DND-41 (cell line): ENCODE measurements around the gene TMEM175.

Experiments
- ATAC-seq: fragments of 200-7000 bp; cut with Tn5 transposase; 3 replicates; pipeline ENCODE4 v1.9.1; 2021; ENCODE audit warnings: low read depth; ENCODE audit not compliant: insufficient read depth
- DNase-seq: peaks from one replicate; pipeline ENCODE4 v3.0.0-alpha.2; 2020
- H2AFZ ChIP-seq: 2 replicates; pipeline ENCODE4 v1.6.0; 2012; ENCODE audit warnings: low read depth, low read length
- H3K27ac ChIP-seq: 2 replicates; pipeline ENCODE4 v1.5.1; 2012; ENCODE audit warnings: low read length, inconsistent platforms
- H3K27me3 ChIP-seq: fragments of 200-600 bp; sonication (generic); 2 replicates; pipeline ENCODE4 v1.6.0; 2012; ENCODE audit warnings: low read length, mild to moderate bottlenecking, inconsistent platforms; ENCODE audit not compliant: insufficient read depth, poor library complexity
- H3K36me3 ChIP-seq: 2 replicates; pipeline ENCODE4 v1.5.1; 2012; ENCODE audit warnings: low read length, inconsistent platforms; ENCODE audit not compliant: insufficient read depth
- H3K4me1 ChIP-seq: 2 replicates; pipeline ENCODE4 v1.5.1; 2012; ENCODE audit warnings: mild to moderate bottlenecking, low read length; ENCODE audit not compliant: insufficient read depth
- H3K4me2 ChIP-seq: 2 replicates; pipeline ENCODE4 v1.6.0; 2012; ENCODE audit warnings: mild to moderate bottlenecking, moderate library complexity, low read length, inconsistent platforms; ENCODE audit not compliant: insufficient read depth
- H3K4me3 ChIP-seq, 2 experiments: fragments of 200-600 bp in 1 of 2; shearing (Covaris generic) in 1 of 2; 2 replicates each; pipeline ENCODE4 v1.5.1; 2012 to 2016; ENCODE audit warnings: inconsistent platforms in 2 of 2, low read length in 2 of 2, mild to moderate bottlenecking in 2 of 2, low read depth in 1 of 2, moderate library complexity in 1 of 2
- H3K79me2 ChIP-seq: 2 replicates; pipeline ENCODE4 v1.6.0; 2012; ENCODE audit warnings: low read length, inconsistent platforms; ENCODE audit not compliant: insufficient read depth
- H3K9ac ChIP-seq: 2 replicates; pipeline ENCODE4 v1.6.0; 2012; ENCODE audit warnings: low read depth, mild to moderate bottlenecking, inconsistent platforms, low read length, moderate library complexity
- H3K9me3 ChIP-seq: 2 replicates; pipeline ENCODE4 v1.5.1; 2012; ENCODE audit warnings: low read length, moderate library complexity, mild to moderate bottlenecking, inconsistent platforms; ENCODE audit not compliant: insufficient read depth, severe bottlenecking
- H4K20me1 ChIP-seq: 2 replicates; pipeline ENCODE4 v1.6.0; 2012; ENCODE audit warnings: low read length; ENCODE audit not compliant: insufficient read depth
- EZH2 ChIP-seq: IDR thresholded peaks from 3 replicates; pipeline ENCODE4 v1.6.1; 2012; ENCODE audit warnings: borderline replicate concordance, low read depth, mild to moderate bottlenecking, moderate library complexity, low read length, inconsistent platforms; ENCODE audit not compliant: severe bottlenecking
- TF ChIP-seq, protein P1 (sequence below): IDR thresholded peaks from 2 replicates; pipeline ENCODE4 v1.5.1; 2012; ENCODE audit warnings: borderline replicate concordance, low read length, moderate library complexity, mild to moderate bottlenecking; ENCODE audit not compliant: poor library complexity, severe bottlenecking; ENCODE audit errors: extremely low read depth

Gene TMEM175

DNA sequence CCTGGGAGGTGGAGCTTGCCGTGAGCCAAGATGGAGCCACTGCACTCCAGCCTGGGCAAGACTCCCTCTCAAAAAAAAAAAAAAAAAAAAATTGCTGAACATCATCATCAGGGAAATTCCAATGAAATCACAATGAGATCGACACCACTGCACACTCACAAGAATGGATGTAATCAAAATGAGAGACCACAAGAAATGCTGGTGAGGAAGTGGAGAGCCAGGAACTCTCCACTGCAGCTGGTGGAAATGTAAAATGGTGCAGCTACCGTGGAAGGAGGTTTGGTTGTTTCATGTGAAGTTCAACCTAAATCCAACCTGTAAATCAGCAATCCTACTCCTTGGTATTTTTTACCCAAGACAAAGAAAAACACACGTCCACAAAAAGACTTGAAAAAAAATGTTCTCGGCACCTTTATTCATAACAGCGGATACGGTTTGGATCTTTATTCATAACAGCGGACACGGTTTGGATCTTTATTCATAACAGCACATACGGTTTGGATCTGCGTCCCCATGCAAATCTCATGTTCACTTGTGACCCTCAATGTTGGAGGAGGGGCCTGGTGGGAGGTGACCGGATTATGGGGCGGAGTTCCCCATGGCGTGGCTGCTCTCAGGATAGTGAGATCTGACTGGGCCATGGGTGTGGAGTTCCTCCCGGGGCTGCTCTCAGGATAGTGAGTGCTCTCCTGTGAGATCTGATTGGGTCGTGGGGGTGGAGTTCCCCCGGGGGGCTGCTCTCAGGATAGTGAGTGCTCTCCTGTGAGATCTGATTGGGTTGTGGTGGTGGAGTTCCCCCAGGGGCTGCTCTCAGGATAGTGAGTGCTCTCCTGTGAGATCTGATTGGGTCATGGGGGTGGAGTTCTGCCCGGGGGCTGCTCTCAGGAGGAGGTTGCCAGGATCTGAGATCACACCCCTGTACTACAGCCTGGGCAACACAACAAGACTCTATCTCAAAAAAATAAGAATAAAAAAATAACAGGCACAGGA is 7.9 kb upstream of the TMEM175 start:
- Histone ChIP-seq H3K36me3 (peaks cover 10% of the 10 kb centered on the region), H3K79me2 (peaks cover 89% of the 10 kb centered on the region), H3K4me3 (no peak overlapping the region), H3K27ac (no peak overlapping the region), H3K4me1 (peaks cover 27% of the 10 kb centered on the region), H3K9me3 (no peaks in the 10 kb centered on the region), H3K4me2 (no peak overlapping the region), H3K27me3 (no peaks in the 10 kb centered on the region), H4K20me1 (peaks cover 76% of the 10 kb centered on the region), H3K9ac (no peak overlapping the region), H2AFZ (no peak overlapping the region)
- DNase-seq (no peak), ATAC-seq (0 out of 3 replicates have a peak, but pooled peaks have one; percentile 11)
- TF ChIP-seq EZH2 = no peak
- TF ChIP-seq, protein P1, sequence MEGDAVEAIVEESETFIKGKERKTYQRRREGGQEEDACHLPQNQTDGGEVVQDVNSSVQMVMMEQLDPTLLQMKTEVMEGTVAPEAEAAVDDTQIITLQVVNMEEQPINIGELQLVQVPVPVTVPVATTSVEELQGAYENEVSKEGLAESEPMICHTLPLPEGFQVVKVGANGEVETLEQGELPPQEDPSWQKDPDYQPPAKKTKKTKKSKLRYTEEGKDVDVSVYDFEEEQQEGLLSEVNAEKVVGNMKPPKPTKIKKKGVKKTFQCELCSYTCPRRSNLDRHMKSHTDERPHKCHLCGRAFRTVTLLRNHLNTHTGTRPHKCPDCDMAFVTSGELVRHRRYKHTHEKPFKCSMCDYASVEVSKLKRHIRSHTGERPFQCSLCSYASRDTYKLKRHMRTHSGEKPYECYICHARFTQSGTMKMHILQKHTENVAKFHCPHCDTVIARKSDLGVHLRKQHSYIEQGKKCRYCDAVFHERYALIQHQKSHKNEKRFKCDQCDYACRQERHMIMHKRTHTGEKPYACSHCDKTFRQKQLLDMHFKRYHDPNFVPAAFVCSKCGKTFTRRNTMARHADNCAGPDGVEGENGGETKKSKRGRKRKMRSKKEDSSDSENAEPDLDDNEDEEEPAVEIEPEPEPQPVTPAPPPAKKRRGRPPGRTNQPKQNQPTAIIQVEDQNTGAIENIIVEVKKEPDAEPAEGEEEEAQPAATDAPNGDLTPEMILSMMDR = no peak

DNA sequence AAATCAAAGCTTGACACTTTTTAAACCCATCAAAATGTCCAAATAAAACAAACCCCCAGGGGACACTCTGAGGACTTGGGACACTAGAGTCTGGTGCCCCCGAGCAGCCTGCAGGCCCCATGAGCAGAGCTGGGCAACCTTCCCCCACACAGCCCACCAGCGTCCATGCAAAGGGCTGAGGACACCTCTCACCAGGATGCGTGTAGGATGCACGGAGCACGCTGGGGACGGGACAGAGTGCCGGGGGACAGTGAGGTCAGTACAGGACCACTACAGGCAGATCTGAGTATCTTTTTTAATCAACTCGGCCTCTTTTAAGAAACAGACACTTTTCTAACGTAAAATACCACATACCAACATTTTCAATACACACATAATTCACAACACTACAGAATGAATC is 7.1 kb upstream of the TMEM175 start:
- Histone ChIP-seq H3K27ac (no peak overlapping the region), H3K27me3 (no peaks in the 10 kb centered on the region), H2AFZ (no peak overlapping the region), H3K4me2 (no peak overlapping the region), H3K9ac (no peak overlapping the region), H4K20me1 (peaks cover 71% of the 10 kb centered on the region), H3K79me2 (peaks cover 89% of the 10 kb centered on the region), H3K4me1 (peaks cover 35% of the 10 kb centered on the region), H3K4me3 (no peak overlapping the region), H3K9me3 (no peaks in the 10 kb centered on the region), H3K36me3 (peaks cover 12% of the 10 kb centered on the region)
- no peak for DNase-seq
- TF ChIP-seq, protein P1 = no peak
- no peak for TF ChIP-seq EZH2
- no peak for ATAC-seq

DNA sequence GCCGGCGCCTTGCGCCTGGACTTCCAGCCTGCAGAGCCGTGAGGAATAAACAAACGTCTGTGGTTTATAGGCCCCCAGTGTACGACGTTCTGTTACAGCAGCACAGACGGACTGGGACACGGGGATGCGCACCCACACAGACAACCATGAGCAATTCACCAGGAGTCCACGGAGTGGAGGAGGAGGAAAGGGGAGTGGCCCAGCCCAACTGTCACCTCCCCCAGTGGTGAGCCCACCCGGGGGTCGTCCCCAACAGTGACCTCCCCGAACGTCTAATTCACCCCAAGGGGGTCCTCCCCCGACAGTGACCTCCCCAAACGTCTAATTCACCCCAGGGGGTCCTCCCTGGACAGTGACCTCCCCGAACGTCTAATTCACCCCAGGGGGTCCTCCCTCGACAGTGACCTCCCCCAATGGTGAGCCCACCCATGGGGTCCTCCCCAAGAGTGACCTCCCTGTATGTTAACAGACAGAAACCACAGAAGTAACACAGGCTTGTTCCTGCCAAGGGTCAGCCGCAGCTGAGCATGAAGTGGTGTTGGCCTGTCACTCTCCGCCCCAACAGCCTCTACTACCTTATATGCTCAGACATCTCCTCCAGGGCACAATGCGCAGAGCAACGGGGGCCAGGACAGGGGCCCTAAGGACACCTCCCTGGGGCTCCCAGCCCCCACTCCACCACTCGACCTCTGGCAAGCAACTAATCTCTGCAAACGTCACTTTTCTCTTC is 6.3 kb upstream of the TMEM175 start:
- TF ChIP-seq, protein P1 = no peak
- TF ChIP-seq EZH2 = no peak
- Histone ChIP-seq H3K9me3 (no peaks in the 10 kb centered on the region), H4K20me1 (peaks cover 77% of the 10 kb centered on the region), H3K36me3 (peaks cover 12% of the 10 kb centered on the region), H3K9ac (no peak overlapping the region), H3K4me3 (no peak overlapping the region), H2AFZ (no peak overlapping the region), H3K27ac (no peak overlapping the region), H3K4me2 (no peak overlapping the region), H3K79me2 (peaks cover 90% of the 10 kb centered on the region), H3K4me1 (peaks cover 43% of the 10 kb centered on the region), H3K27me3 (no peaks in the 10 kb centered on the region)
- ATAC-seq = no peak
- no peak for DNase-seq
